DOHH2 (cell line): ENCODE measurements around the gene OR7D4.

Experiments used
- CTCF ChIP-seq: fragments of 200-600 bp; sonication (generic); IDR thresholded peaks from one replicate; pipeline ENCODE4 v1.5.1; 2014; ENCODE audit warnings: antibody characterized with exemption, mild to moderate bottlenecking, low read depth, low read length; ENCODE audit not compliant: poor library complexity, severe bottlenecking
- EZH2phosphoT487 ChIP-seq: fragments of 200-600 bp; sonication (generic); IDR thresholded peaks from 2 replicates; pipeline ENCODE4 v1.6.1; 2017; ENCODE audit warnings: borderline replicate concordance, mild to moderate bottlenecking, antibody characterized with exemption, low read length, moderate library complexity, mixed read lengths

GRCh38 chr19:9166846-9167245 is 52.5 kb downstream of the OR7D4 start:
- no peak for TF ChIP-seq CTCF
- TF ChIP-seq EZH2phosphoT487: no peak
